Natural killer cell (primary cell): ENCODE results near the gene MISP3. TPM values are rescaled to one million over a fixed set of nuclear protein-coding genes. Genes with fewer than 3 reads are reported as not detected.
"Not testable (repeated sequence)": the region's sequence is repeated elsewhere in the genome, so short reads cannot be mapped to it uniquely, and the experiment has no call there.

Experiments
- ATAC-seq, 3 donors: fragments of 150-1000 bp in 2 of 3; fragments of 200-7000 bp in 1 of 3; cut with Tn5 transposase; 1 replicate in 1 of 3; 2 replicates in 2 of 3; pipeline ENCODE4 v1.10.0; 2021; ENCODE audit warnings: mild to moderate bottlenecking in 2 of 3, moderate library complexity in 2 of 3
- DNase-seq, 2 donors: peaks; one replicate each; pipeline versions ENCODE4 v3.0.0 to v3.0.0-alpha.2; 2013 to 2021; ENCODE audit warnings: mixed read lengths in 1 of 2
- H3K27ac ChIP-seq: one replicate; pipeline ENCODE4 v1.5.1; 2013; ENCODE audit warnings: mild to moderate bottlenecking, low read length
- H3K27me3 ChIP-seq: one replicate; pipeline ENCODE4 v1.6.1; 2013; ENCODE audit warnings: low read length; ENCODE audit not compliant: control insufficient read depth, insufficient read depth
- H3K36me3 ChIP-seq: one replicate; pipeline ENCODE4 v1.6.1; 2013; ENCODE audit warnings: low read length; ENCODE audit not compliant: control insufficient read depth, insufficient read depth
- H3K4me1 ChIP-seq: one replicate; pipeline ENCODE4 v1.6.1; 2013; ENCODE audit warnings: low read length; ENCODE audit not compliant: control insufficient read depth, insufficient read depth
- H3K4me3 ChIP-seq: one replicate; pipeline ENCODE4 v1.5.1; 2013; ENCODE audit warnings: low read length
- H3K9me3 ChIP-seq: one replicate; pipeline ENCODE4 v1.6.1; 2013; ENCODE audit warnings: low read length; ENCODE audit not compliant: control insufficient read depth, insufficient read depth
- H3K27ac Mint-ChIP-seq, 2 donors: one replicate each; pipeline ENCODE4 v1.8.0; 2022; ENCODE audit warnings: mild to moderate bottlenecking in 2 of 2, mixed read lengths in 2 of 2, moderate library complexity in 1 of 2
- H3K27me3 Mint-ChIP-seq, 2 donors: one replicate each; pipeline ENCODE4 v1.8.0; 2022; ENCODE audit warnings: low read depth in 2 of 2, mixed read lengths in 2 of 2
- H3K36me3 Mint-ChIP-seq: one replicate; pipeline ENCODE4 v1.8.0; 2022; ENCODE audit warnings: mixed read lengths
- H3K4me1 Mint-ChIP-seq, 2 donors: one replicate each; pipeline ENCODE4 v1.8.0; 2022; ENCODE audit warnings: mixed read lengths in 2 of 2
- H3K4me3 Mint-ChIP-seq: one replicate; pipeline ENCODE4 v1.8.0; 2022; ENCODE audit warnings: mild to moderate bottlenecking, moderate library complexity, mixed read lengths
- H3K9me3 Mint-ChIP-seq, 2 donors: one replicate each; pipeline ENCODE4 v1.8.0; 2022; ENCODE audit warnings: mixed read lengths in 2 of 2
- WGBS: methylation state at CpG from one replicate; pipeline ENCODE4 v1.1.7; 2013; ENCODE audit warnings: missing lambda C conversion rate; ENCODE audit not compliant: insufficient coverage; 5-methylcytosine and 5-hydroxymethylcytosine counted together
- intact Hi-C: fragments of 100-400 bp; cut with micrococcal nuclease; formaldehyde crosslinking; loops from one replicate; pipeline ENCODE4 v1.14.2; 2022
- total RNA-seq, 4 donors: library from RNA; stranded (reverse); fragments of 120-200 nt in 1 of 4; gene quantifications; one replicate each; pipeline versions ENCODE4 v1.2.3 to v1.2.4, GENCODE V29; 2013 to 2022
- TF ChIP-seq, protein P1 (sequence below): fragments of 200-600 bp; IDR thresholded peaks from one replicate; pipeline ENCODE4 v1.8.0; 2022; ENCODE audit warnings: antibody characterized with exemption

The MISP3 gene
- total RNA-seq, 3 donors from 2014 or later (not counting 1 experiment from before 2014, with no cell fraction given), result 2.4 to 4.1 (median 2.4) TPM

DNA sequence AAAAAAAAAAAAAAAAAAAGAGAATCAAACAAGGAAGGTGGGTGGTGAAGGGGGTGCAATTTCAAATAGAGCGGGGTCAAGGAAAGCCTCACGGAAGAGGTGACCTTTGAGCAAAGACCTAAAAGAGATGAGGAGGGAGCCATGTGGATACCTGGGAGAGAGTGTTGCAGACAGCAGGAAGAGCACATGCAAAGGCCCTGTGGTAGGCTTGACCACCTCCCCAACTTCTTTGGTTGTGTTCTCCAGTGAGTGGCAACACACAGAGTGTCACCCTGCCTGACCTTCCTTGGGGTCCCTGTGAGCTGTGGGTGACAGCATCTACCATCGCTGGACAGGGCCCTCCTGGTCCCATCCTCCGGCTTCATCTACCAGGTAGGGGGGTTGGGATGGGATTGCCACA, 22.1 kb upstream of the MISP3 start:
- DNase-seq, result no peak
- Mint-ChIP-seq H3K4me3 (no peak overlapping the region), H3K36me3 (no peaks in the 10 kb centered on the region), H3K9me3 (no peaks in the 10 kb centered on the region), H3K27me3 (no peaks in the 10 kb centered on the region), H3K4me1 (peaks cover 0 to 17% of the 10 kb centered on the region in 2 donors), H3K27ac (peak overlapping the region in 1 of 2 donors; percentile 35)
- Histone ChIP-seq H3K27me3 (no peaks in the 10 kb centered on the region), H3K27ac (no peak overlapping the region), H3K9me3 (no peaks in the 10 kb centered on the region), H3K4me3 (no peak overlapping the region), H3K4me1 (no peaks in the 10 kb centered on the region), H3K36me3 (peaks cover 54% of the 10 kb centered on the region)
- no peak for ATAC-seq
- WGBS, result 99% methylated on average over 4 of the region's 4 CpGs
- TF ChIP-seq, protein P1, sequence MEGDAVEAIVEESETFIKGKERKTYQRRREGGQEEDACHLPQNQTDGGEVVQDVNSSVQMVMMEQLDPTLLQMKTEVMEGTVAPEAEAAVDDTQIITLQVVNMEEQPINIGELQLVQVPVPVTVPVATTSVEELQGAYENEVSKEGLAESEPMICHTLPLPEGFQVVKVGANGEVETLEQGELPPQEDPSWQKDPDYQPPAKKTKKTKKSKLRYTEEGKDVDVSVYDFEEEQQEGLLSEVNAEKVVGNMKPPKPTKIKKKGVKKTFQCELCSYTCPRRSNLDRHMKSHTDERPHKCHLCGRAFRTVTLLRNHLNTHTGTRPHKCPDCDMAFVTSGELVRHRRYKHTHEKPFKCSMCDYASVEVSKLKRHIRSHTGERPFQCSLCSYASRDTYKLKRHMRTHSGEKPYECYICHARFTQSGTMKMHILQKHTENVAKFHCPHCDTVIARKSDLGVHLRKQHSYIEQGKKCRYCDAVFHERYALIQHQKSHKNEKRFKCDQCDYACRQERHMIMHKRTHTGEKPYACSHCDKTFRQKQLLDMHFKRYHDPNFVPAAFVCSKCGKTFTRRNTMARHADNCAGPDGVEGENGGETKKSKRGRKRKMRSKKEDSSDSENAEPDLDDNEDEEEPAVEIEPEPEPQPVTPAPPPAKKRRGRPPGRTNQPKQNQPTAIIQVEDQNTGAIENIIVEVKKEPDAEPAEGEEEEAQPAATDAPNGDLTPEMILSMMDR, result no peak
- intact Hi-C loops, result no loop called here

DNA sequence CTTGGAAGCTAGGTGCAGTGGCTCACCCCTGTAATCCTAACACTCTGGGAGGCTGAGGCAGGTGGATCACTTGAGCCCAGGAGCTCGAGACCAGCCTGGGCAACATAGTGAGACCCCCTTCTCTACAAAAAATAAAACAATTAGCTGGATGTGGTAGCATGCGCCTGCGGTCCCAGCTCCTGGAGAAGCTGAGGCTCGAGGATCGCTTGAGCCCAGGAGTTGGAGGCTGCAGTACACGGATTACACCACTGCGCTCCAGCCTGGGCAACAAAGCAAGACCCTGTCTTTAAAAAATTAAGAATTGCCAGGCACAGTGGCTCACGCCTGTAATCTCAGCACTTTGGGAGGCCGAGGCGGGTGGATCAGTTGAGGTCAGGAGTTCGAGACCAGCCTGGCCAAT, 21.6 kb upstream of the MISP3 start:
- H3K36me3 ChIP-seq, result peaks cover 52% of the 10 kb centered on the region
- intact Hi-C loops, result not testable (repeated sequence)

DNA sequence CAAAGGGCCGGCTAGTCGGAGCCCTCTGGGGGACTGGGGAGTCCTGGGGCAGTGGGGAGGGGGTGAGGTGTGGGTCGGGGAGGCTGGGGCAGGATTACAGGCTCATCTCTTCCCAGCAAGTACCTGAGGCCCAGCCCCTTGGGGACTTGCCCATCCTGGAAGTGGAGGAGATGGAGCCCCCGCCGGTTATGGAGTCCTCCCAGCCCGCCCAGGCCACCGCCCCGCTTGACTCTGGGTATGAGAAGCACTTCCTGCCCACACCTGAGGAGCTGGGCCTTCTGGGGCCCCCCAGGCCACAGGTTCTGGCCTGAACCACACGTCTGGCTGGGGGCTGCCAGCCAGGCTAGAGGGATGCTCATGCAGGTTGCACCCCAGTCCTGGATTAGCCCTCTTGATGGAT, 20.6 kb upstream of the MISP3 start:
- peak overlapping the region; percentile 56 to 74 for H3K27ac Mint-ChIP-seq
- Histone ChIP-seq H3K4me1 (peaks cover under 1% of the 10 kb centered on the region), H3K36me3 (peaks cover 46% of the 10 kb centered on the region), H3K4me3 (no peak overlapping the region), H3K9me3 (no peaks in the 10 kb centered on the region), H3K27ac (no peak overlapping the region), H3K27me3 (no peaks in the 10 kb centered on the region)
- no peak for DNase-seq
- H3K4me1 Mint-ChIP-seq, result peaks cover 0 to 17% of the 10 kb centered on the region in 2 donors
- TF ChIP-seq, protein P1, result no peak
- H3K36me3 Mint-ChIP-seq, result no peaks in the 10 kb centered on the region
- intact Hi-C loops, result no loop called here
- no peak overlapping the region for H3K4me3 Mint-ChIP-seq
- ATAC-seq, result no peak
- H3K9me3 Mint-ChIP-seq, result no peaks in the 10 kb centered on the region
- 90% methylated on average over 9 of the region's 9 CpGs for WGBS
- no peaks in the 10 kb centered on the region for H3K27me3 Mint-ChIP-seq

More for the DNA sequence above, 21.6 kb upstream of the MISP3 start:
- not testable (repeated sequence) for H3K9me3 ChIP-seq, H3K4me1 ChIP-seq, H3K27me3 Mint-ChIP-seq, H3K4me3 ChIP-seq, H3K27me3 ChIP-seq, H3K27ac ChIP-seq, H3K27ac Mint-ChIP-seq, H3K9me3 Mint-ChIP-seq, ATAC-seq, H3K4me3 Mint-ChIP-seq, DNase-seq, H3K36me3 Mint-ChIP-seq
- WGBS, result 96% methylated on average over 11 of the region's 11 CpGs
- peaks cover 0 to 17% of the 10 kb centered on the region in 2 donors for H3K4me1 Mint-ChIP-seq

DNA sequence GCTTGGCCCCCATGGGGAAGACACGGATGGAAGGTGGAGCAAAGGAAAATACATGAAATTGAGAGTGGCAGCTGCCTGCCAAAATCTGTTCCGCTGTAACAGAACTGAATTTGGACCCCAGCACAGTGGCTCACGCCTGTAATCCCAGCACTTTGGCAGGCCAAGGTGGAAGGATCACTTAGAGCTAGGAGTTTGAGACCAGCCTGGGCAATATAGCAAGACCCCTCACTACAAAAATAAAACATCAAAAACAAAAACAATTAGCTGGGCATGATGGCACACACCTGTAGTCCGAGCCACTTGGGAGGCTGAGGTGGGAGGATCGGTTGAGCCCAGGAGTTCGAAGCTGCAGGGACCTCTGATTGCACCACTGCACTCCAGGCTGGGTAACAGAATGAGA, 20.1 kb upstream of the MISP3 start:
- Histone ChIP-seq H3K9me3 (no peaks in the 10 kb centered on the region), H3K27ac (no peak overlapping the region), H3K4me3 (no peak overlapping the region), H3K27me3 (no peaks in the 10 kb centered on the region), H3K4me1 (peaks cover 4% of the 10 kb centered on the region), H3K36me3 (peaks cover 46% of the 10 kb centered on the region)
- intact Hi-C loops, result no loop called here
- Mint-ChIP-seq H3K36me3 (no peaks in the 10 kb centered on the region), H3K4me1 (peaks cover 0 to 17% of the 10 kb centered on the region in 2 donors), H3K4me3 (no peak overlapping the region), H3K27ac (peak overlapping the region; percentile 56 to 74), H3K27me3 (no peaks in the 10 kb centered on the region), H3K9me3 (no peaks in the 10 kb centered on the region)
- WGBS, result 94% methylated on average over 6 of the region's 6 CpGs
- no peak for ATAC-seq
- TF ChIP-seq, protein P1, result no peak
- no peak for DNase-seq
